ENCODE results near the gene ISG20L2. TPM values are rescaled to one million over a fixed set of nuclear protein-coding genes. Genes with fewer than 3 reads are reported as not detected.
A peak's percentile ranks its signal among the peaks of the same experiment; 100 is the strongest.

ISG20L2 gene
- total RNA-seq, 1 donor, result 21.0 TPM

DNA sequence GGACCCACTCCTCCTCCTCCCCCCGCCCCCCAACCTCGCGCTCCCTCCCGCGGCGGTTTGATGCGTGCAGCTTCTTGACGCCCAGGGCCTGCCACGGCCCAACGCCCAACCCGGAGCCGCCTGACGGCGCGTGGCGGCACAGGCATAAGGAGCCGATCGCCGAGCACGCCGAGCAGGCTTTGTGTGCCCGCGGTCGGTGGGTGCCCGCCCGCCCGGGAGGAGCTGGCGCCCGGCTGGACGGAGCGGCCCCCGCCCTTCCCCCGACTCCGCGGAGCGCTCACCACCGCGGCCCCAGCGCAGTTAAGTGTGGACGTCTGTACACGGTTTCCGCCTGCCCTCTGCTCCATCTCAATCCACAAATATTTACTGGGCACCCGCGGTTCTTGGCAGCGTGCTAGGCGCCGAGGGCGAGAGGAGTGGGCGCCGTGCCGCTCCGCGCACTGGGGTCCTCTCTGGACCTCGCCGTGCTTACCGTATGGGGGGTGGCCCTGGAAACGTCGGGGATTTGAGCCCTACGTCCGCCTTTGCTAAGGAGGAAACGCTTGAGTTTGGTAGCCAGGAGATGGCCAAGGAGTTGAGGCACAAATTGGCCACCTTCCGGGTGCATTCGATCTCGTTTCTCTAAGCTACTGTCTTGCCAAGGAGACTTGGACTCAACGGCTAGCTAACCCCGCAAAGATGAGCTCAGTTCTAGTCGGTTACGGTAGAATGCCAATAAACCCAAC, 23.4 kb upstream of the ISG20L2 start:
- Histone ChIP-seq H3K9me3 (ENCODE audit: low read depth, low read length) (no peaks in the 10 kb centered on the region), H3K4me1 (ENCODE audit: insufficient read depth, low read length) (peaks cover 41% of the 10 kb centered on the region), H4K20me1 (ENCODE audit: insufficient read depth, low read length) (no peaks in the 10 kb centered on the region), H3K27me3 (ENCODE audit: insufficient read depth, low read length) (no peaks in the 10 kb centered on the region), H3K79me2 (ENCODE audit: insufficient read depth, low read length) (peaks cover 57% of the 10 kb centered on the region), H3K36me3 (ENCODE audit: insufficient read depth, low read length) (peaks cover 4% of the 10 kb centered on the region), H3K27ac (ENCODE audit: low read depth, low read length) (peak overlapping the region; percentile 67), H3K4me3 (ENCODE audit: insufficient read depth, low read length) (peak overlapping the region; percentile 85), H3K4me2 (ENCODE audit: insufficient read depth, low read length) (peak overlapping the region; percentile 95), H2AFZ (ENCODE audit: low read length) (peak overlapping the region; percentile 87)
- TF ChIP-seq, protein P1, sequence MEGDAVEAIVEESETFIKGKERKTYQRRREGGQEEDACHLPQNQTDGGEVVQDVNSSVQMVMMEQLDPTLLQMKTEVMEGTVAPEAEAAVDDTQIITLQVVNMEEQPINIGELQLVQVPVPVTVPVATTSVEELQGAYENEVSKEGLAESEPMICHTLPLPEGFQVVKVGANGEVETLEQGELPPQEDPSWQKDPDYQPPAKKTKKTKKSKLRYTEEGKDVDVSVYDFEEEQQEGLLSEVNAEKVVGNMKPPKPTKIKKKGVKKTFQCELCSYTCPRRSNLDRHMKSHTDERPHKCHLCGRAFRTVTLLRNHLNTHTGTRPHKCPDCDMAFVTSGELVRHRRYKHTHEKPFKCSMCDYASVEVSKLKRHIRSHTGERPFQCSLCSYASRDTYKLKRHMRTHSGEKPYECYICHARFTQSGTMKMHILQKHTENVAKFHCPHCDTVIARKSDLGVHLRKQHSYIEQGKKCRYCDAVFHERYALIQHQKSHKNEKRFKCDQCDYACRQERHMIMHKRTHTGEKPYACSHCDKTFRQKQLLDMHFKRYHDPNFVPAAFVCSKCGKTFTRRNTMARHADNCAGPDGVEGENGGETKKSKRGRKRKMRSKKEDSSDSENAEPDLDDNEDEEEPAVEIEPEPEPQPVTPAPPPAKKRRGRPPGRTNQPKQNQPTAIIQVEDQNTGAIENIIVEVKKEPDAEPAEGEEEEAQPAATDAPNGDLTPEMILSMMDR (IDR thresholded peaks at IDR 0.05; ENCODE audit: extremely low read depth, low read depth, low read length), result no peak
- DNase-seq (ENCODE audit: insufficient read length, low spot score, missing footprints), result peak; percentile 99

DNA sequence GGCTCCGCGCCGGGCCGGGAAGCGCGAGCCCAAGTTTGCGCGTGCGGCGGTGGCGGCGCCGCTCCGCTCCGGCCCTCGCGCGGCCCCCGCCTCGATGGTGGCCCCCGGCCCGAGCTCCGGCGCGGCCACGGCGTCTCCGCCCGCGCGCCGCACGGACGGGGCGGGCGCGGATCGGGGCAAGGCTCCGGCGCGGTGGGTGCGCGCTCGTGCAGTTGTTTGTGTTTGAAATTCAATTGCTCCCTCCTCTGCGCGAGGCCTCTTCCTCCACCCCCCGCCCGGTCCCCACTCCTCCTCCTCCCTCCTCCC, 22.8 kb upstream of the ISG20L2 start, which contains the start of gene HDGF:
Gene HDGF (minus strand): TSS at position 225 of the 306 bp plus-strand sequence. CDS start 246 bp downstream, outside the sequence.
- Histone ChIP-seq H3K79me2 (ENCODE audit: insufficient read depth, low read length) (peaks cover 63% of the 10 kb centered on the region), H3K4me2 (ENCODE audit: insufficient read depth, low read length) (peak within 1 kb of the TSS; percentile 95), H3K4me3 (ENCODE audit: insufficient read depth, low read length) (peak within 1 kb of the TSS; percentile 85), H3K27me3 (ENCODE audit: insufficient read depth, low read length) (no peaks in the 10 kb centered on the region), H3K36me3 (ENCODE audit: insufficient read depth, low read length) (peaks cover 4% of the 10 kb centered on the region), H3K9me3 (ENCODE audit: low read depth, low read length) (no peaks in the 10 kb centered on the region), H3K27ac (ENCODE audit: low read depth, low read length) (peak within 1 kb of the TSS; percentile 88), H4K20me1 (ENCODE audit: insufficient read depth, low read length) (no peaks in the 10 kb centered on the region), H3K4me1 (ENCODE audit: insufficient read depth, low read length) (peaks cover 45% of the 10 kb centered on the region), H2AFZ (ENCODE audit: low read length) (peak within 1 kb of the TSS; percentile 87)
- TF ChIP-seq, protein P1 (IDR thresholded peaks at IDR 0.05; ENCODE audit: extremely low read depth, low read depth, low read length), result no peak
- no peak for DNase-seq (ENCODE audit: insufficient read length, low spot score, missing footprints)

DNA sequence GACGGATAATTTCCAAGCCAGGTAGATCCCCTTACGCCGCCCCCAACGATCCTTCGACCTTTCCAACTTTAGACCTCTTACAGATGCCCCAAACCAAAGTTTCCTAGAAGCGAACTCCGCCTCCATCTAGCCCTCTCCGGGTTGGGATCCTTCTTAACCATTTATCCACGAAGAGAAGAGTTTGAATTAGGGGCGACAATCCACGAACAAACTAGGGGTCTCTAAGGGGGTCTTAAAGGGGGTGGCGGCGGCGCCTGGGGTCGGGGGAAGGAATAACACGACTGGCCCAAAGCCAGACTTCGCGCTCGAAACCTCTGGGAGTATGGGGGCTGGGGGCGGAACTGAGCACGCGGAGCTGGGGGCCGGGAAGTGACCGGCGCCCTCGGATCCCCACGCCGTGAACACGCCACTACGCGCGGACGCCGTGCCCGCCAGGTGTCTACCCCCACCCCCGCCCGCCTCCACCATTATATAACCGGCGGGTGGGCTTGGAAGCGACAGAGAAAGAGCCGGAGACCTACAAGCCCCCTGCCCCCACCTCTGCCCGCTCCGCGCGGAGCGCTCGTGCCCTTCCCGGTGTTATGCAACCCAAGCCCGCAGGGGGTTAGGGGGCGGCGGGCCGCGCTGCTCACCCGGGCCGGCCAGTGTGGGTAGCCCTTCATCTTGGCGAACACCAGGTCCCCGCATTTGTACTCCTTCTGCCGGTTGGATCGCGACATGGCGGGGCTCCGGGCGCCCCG, 22.3 kb upstream of the ISG20L2 start:
- H3K36me3 ChIP-seq (ENCODE audit: insufficient read depth, low read length), result peaks cover 9% of the 10 kb centered on the region
- TF ChIP-seq, protein P1 (IDR thresholded peaks at IDR 0.05; ENCODE audit: extremely low read depth, low read depth, low read length), result no peak
- H2AFZ ChIP-seq (ENCODE audit: low read length), result peak overlapping the region; percentile 17
- DNase-seq (ENCODE audit: insufficient read length, low spot score, missing footprints), result no peak
- H3K27ac ChIP-seq (ENCODE audit: low read depth, low read length), result peak overlapping the region; percentile 88
- peak overlapping the region; percentile 85 for H3K4me3 ChIP-seq (ENCODE audit: insufficient read depth, low read length)
- H3K79me2 ChIP-seq (ENCODE audit: insufficient read depth, low read length), result peaks cover 68% of the 10 kb centered on the region
- no peaks in the 10 kb centered on the region for H3K27me3 ChIP-seq (ENCODE audit: insufficient read depth, low read length)
- H3K9me3 ChIP-seq (ENCODE audit: low read depth, low read length), result no peaks in the 10 kb centered on the region
- peaks cover 51% of the 10 kb centered on the region for H3K4me1 ChIP-seq (ENCODE audit: insufficient read depth, low read length)
- no peaks in the 10 kb centered on the region for H4K20me1 ChIP-seq (ENCODE audit: insufficient read depth, low read length)
- peak overlapping the region; percentile 93 for H3K4me2 ChIP-seq (ENCODE audit: insufficient read depth, low read length)

DNA sequence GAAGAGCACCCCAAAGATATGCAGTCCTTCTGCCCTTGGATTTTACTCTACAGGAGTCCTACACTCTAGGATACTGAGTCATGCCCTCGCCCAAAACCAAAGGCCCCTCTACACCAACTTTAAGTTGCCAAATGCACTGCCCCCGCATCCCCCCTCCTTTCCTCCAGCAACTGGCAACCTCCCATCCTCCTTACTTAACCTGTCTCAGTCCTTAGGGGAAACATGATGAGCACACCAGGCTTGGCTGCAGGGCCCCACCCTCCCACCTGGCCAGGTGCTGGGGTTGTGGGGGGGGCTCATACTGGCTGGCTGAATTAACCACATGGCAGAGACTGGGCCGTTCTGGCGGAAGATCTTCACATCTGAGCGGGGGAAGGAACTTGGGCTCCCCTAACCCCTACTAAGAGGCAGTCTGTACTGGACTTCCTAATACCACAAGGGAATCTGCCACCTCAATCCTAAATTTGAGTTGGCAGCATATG, 21.7 kb upstream of the ISG20L2 start:
- H2AFZ ChIP-seq (ENCODE audit: low read length), result peak overlapping the region; percentile 14
- H3K4me1 ChIP-seq (ENCODE audit: insufficient read depth, low read length), result peaks cover 54% of the 10 kb centered on the region
- H3K9me3 ChIP-seq (ENCODE audit: low read depth, low read length), result no peaks in the 10 kb centered on the region
- peak overlapping the region; percentile 85 for H3K4me3 ChIP-seq (ENCODE audit: insufficient read depth, low read length)
- no peaks in the 10 kb centered on the region for H4K20me1 ChIP-seq (ENCODE audit: insufficient read depth, low read length)
- TF ChIP-seq, protein P1 (IDR thresholded peaks at IDR 0.05; ENCODE audit: extremely low read depth, low read depth, low read length), result no peak
- DNase-seq (ENCODE audit: insufficient read length, low spot score, missing footprints), result peak; percentile 88
- peaks cover 74% of the 10 kb centered on the region for H3K79me2 ChIP-seq (ENCODE audit: insufficient read depth, low read length)
- peak overlapping the region; percentile 88 for H3K27ac ChIP-seq (ENCODE audit: low read depth, low read length)
- H3K27me3 ChIP-seq (ENCODE audit: insufficient read depth, low read length), result no peaks in the 10 kb centered on the region
- H3K36me3 ChIP-seq (ENCODE audit: insufficient read depth, low read length), result peaks cover 12% of the 10 kb centered on the region
- H3K4me2 ChIP-seq (ENCODE audit: insufficient read depth, low read length), result peak overlapping the region; percentile 93
